Duodenal mucosa (tissue), 2 donors: ENCODE results near the gene HMX1.

Experiments used
- H3K27ac ChIP-seq: one replicate; pipeline ENCODE4 v1.7.0; 2013; ENCODE audit warnings: low read depth, low read length
- H3K27me3 ChIP-seq, 2 donors: one replicate each; pipeline ENCODE4 v1.7.0; 2013; ENCODE audit warnings: low read length in 2 of 2, control low read depth in 1 of 2; ENCODE audit not compliant: insufficient read depth in 2 of 2, control insufficient read depth in 1 of 2
- H3K36me3 ChIP-seq, 2 donors: one replicate each; pipeline ENCODE4 v1.7.0; 2013; ENCODE audit warnings: low read length in 2 of 2, control low read depth in 1 of 2; ENCODE audit not compliant: insufficient read depth in 2 of 2, control insufficient read depth in 1 of 2
- H3K4me1 ChIP-seq, 2 donors: one replicate each; pipeline ENCODE4 v1.7.0; 2013; ENCODE audit warnings: low read length in 2 of 2, control low read depth in 1 of 2; ENCODE audit not compliant: insufficient read depth in 2 of 2, control insufficient read depth in 1 of 2
- H3K4me3 ChIP-seq, 2 donors: one replicate each; pipeline ENCODE4 v1.7.0; 2013; ENCODE audit warnings: low read length in 2 of 2, low read depth in 1 of 2
- H3K9ac ChIP-seq, 2 donors: one replicate each; pipeline ENCODE4 v1.7.0; 2013; ENCODE audit warnings: low read length in 2 of 2, low read depth in 1 of 2
- H3K9me3 ChIP-seq, 2 donors: one replicate each; pipeline ENCODE4 v1.7.0; 2013; ENCODE audit warnings: low read length in 2 of 2, control low read depth in 1 of 2; ENCODE audit not compliant: control insufficient read depth in 1 of 2

The HMX1 gene

GRCh38 chr4:8854931-8855330 is 16.7 kb downstream of the HMX1 start:
- H3K9ac ChIP-seq: no peak overlapping the region
- no peaks in the 10 kb centered on the region for H3K36me3 ChIP-seq
- no peak overlapping the region for H3K4me3 ChIP-seq
- peaks cover 55 to 58% of the 10 kb centered on the region in 2 donors for H3K27me3 ChIP-seq
- H3K9me3 ChIP-seq: no peaks in the 10 kb centered on the region
- no peaks in the 10 kb centered on the region for H3K4me1 ChIP-seq
- no peak overlapping the region for H3K27ac ChIP-seq

GRCh38 chr4:8854016-8854415 is 17.6 kb downstream of the HMX1 start:
- Histone ChIP-seq H3K9ac (no peak overlapping the region), H3K36me3 (no peaks in the 10 kb centered on the region), H3K4me3 (no peak overlapping the region), H3K27me3 (peaks cover 45 to 52% of the 10 kb centered on the region in 2 donors), H3K4me1 (no peaks in the 10 kb centered on the region), H3K9me3 (no peaks in the 10 kb centered on the region), H3K27ac (no peak overlapping the region)

GRCh38 chr4:8853249-8853648 is 18.4 kb downstream of the HMX1 start:
- H3K4me1 ChIP-seq: no peaks in the 10 kb centered on the region
- H3K27me3 ChIP-seq: peaks cover 38 to 51% of the 10 kb centered on the region in 2 donors
- no peak overlapping the region for H3K4me3 ChIP-seq

GRCh38 chr4:8852118-8852704 is 19.4 kb downstream of the HMX1 start:
- Histone ChIP-seq H3K4me3 (no peak overlapping the region), H3K36me3 (no peaks in the 10 kb centered on the region), H3K4me1 (no peaks in the 10 kb centered on the region), H3K27me3 (peaks cover 29 to 42% of the 10 kb centered on the region in 2 donors), H3K9me3 (no peaks in the 10 kb centered on the region), H3K9ac (no peak overlapping the region), H3K27ac (no peak overlapping the region)

More at GRCh38 chr4:8853249-8853648, 18.4 kb downstream of the HMX1 start:
- Histone ChIP-seq H3K27ac (no peak overlapping the region), H3K36me3 (no peaks in the 10 kb centered on the region), H3K9ac (no peak overlapping the region), H3K9me3 (no peaks in the 10 kb centered on the region)

- Histone ChIP-seq H3K36me3 (no peaks in the 10 kb centered on the region), H3K4me3 (no peak overlapping the region), H3K9me3 (no peaks in the 10 kb centered on the region), H3K27ac (no peak overlapping the region), H3K4me1 (no peaks in the 10 kb centered on the region), H3K9ac (no peak overlapping the region), H3K27me3 (peaks cover 23 to 36% of the 10 kb centered on the region in 2 donors)
Measured at GRCh38 chr4:8851321-8852117, 20.1 kb downstream of the HMX1 start.

GRCh38 chr4:8850830-8851188 is 20.8 kb downstream of the HMX1 start:
- no peaks in the 10 kb centered on the region for H3K36me3 ChIP-seq
- no peaks in the 10 kb centered on the region for H3K4me1 ChIP-seq

GRCh38 chr4:8850074-8850829 is 21.4 kb downstream of the HMX1 start:
- no peak overlapping the region for H3K27ac ChIP-seq
- no peaks in the 10 kb centered on the region for H3K4me1 ChIP-seq
- no peak overlapping the region for H3K9ac ChIP-seq
- no peaks in the 10 kb centered on the region for H3K36me3 ChIP-seq
- no peak overlapping the region for H3K4me3 ChIP-seq
- peaks cover 20 to 23% of the 10 kb centered on the region in 2 donors for H3K27me3 ChIP-seq
- H3K9me3 ChIP-seq: no peaks in the 10 kb centered on the region

More at GRCh38 chr4:8850830-8851188, 20.8 kb downstream of the HMX1 start:
- Histone ChIP-seq H3K27ac (no peak overlapping the region), H3K4me3 (no peak overlapping the region), H3K9ac (no peak overlapping the region), H3K27me3 (peaks cover 25 to 29% of the 10 kb centered on the region in 2 donors), H3K9me3 (no peaks in the 10 kb centered on the region)

- Histone ChIP-seq H3K36me3 (no peaks in the 10 kb centered on the region), H3K27ac (no peak overlapping the region), H3K4me1 (no peaks in the 10 kb centered on the region), H3K9ac (no peak overlapping the region), H3K9me3 (no peaks in the 10 kb centered on the region), H3K4me3 (no peak overlapping the region), H3K27me3 (peaks cover 14 to 15% of the 10 kb centered on the region in 2 donors)
Measured at GRCh38 chr4:8849266-8850073, 22.2 kb downstream of the HMX1 start.

GRCh38 chr4:8848507-8849265 is 23.0 kb downstream of the HMX1 start:
- H3K4me1 ChIP-seq: no peaks in the 10 kb centered on the region
- H3K27me3 ChIP-seq: peaks cover 7 to 9% of the 10 kb centered on the region in 2 donors
- no peak overlapping the region for H3K27ac ChIP-seq
- no peak overlapping the region for H3K4me3 ChIP-seq
- H3K9ac ChIP-seq: no peak overlapping the region
- no peaks in the 10 kb centered on the region for H3K36me3 ChIP-seq
- H3K9me3 ChIP-seq: no peaks in the 10 kb centered on the region
